ENCODE data around the gene CAPN9.
"Not testable (repeated sequence)": the region's sequence is repeated elsewhere in the genome, so short reads cannot be mapped to it uniquely, and the experiment has no call there.

Gene CAPN9

GRCh38 chr1:230761443-230762167 is 14.4 kb downstream of the CAPN9 start:
- TF ChIP-seq CTCF (IDR thresholded peaks at IDR 0.05; ENCODE audit: insufficient read depth, low read depth, low read length, missing control alignments), result no peak
- no peak for DNase-seq (ENCODE audit: low read depth)

GRCh38 chr1:230763927-230764591 is 16.9 kb downstream of the CAPN9 start:
- no peak overlapping the region for H3K4me3 ChIP-seq (ENCODE audit: low read length)
- no peak for TF ChIP-seq CTCF (IDR thresholded peaks at IDR 0.05; ENCODE audit: insufficient read depth, low read depth, low read length, missing control alignments)
- DNase-seq (ENCODE audit: low read depth), result no peak

More at GRCh38 chr1:230761443-230762167, 14.4 kb downstream of the CAPN9 start:
- no peak overlapping the region for H3K4me3 ChIP-seq (ENCODE audit: low read length)

- TF ChIP-seq CTCF (IDR thresholded peaks at IDR 0.05; ENCODE audit: insufficient read depth, low read depth, low read length, missing control alignments), result no peak
- no peak for DNase-seq (ENCODE audit: low read depth)
- H3K4me3 ChIP-seq (ENCODE audit: low read length), result no peak overlapping the region
These were observed 19.1 kb downstream of the CAPN9 start for GRCh38 chr1:230766318-230766717.

GRCh38 chr1:230767859-230768612 is 20.8 kb downstream of the CAPN9 start:
- H3K4me3 ChIP-seq (ENCODE audit: low read length); DNase-seq (ENCODE audit: low read depth): not testable (repeated sequence)

- no peak for TF ChIP-seq CTCF (IDR thresholded peaks at IDR 0.05; ENCODE audit: insufficient read depth, low read depth, low read length, missing control alignments)
- no peak overlapping the region for H3K4me3 ChIP-seq (ENCODE audit: low read length)
- peak; percentile 75 for DNase-seq (ENCODE audit: low read depth)
These were observed 21.8 kb downstream of the CAPN9 start for GRCh38 chr1:230768903-230769570.

- no peak overlapping the region for H3K4me3 ChIP-seq (ENCODE audit: low read length)
- no peak for TF ChIP-seq CTCF (IDR thresholded peaks at IDR 0.05; ENCODE audit: insufficient read depth, low read depth, low read length, missing control alignments)
- DNase-seq (ENCODE audit: low read depth), result no peak
These were observed 23.1 kb downstream of the CAPN9 start for GRCh38 chr1:230770317-230770716.
